Activated T-helper 17 cell treated with anti-CD3 and anti-CD28 coated beads, Interleukin-2, amount 50 U/mL, for 72 hours (primary cell): ENCODE data around the gene CCL16. TPM values are rescaled to one million over a fixed set of nuclear protein-coding genes. Genes with fewer than 3 reads are reported as not detected.
"Not testable (repeated sequence)": the region's sequence is repeated elsewhere in the genome, so short reads cannot be mapped to it uniquely, and the experiment has no call there.

Experiments
- ATAC-seq: fragments of 150-1000 bp; cut with Tn5 transposase; replicated peaks from 2 replicates; pipeline ENCODE4 v1.10.0; 2021; ENCODE audit warnings: mild to moderate bottlenecking, moderate library complexity
- H3K27ac Mint-ChIP-seq: one replicate; pipeline ENCODE4 v1.8.0; 2022; ENCODE audit warnings: mixed read lengths
- H3K27me3 Mint-ChIP-seq: one replicate; pipeline ENCODE4 v1.8.0; 2022; ENCODE audit warnings: mixed read lengths
- H3K36me3 Mint-ChIP-seq: one replicate; pipeline ENCODE4 v1.8.0; 2022; ENCODE audit warnings: low read depth, mild to moderate bottlenecking, mixed read lengths
- H3K4me1 Mint-ChIP-seq: one replicate; pipeline ENCODE4 v1.8.0; 2022; ENCODE audit warnings: mixed read lengths
- H3K4me3 Mint-ChIP-seq: one replicate; pipeline ENCODE4 v1.8.0; 2022; ENCODE audit warnings: mild to moderate bottlenecking, mixed read lengths
- H3K9me3 Mint-ChIP-seq: one replicate; pipeline ENCODE4 v1.8.0; 2022; ENCODE audit warnings: mixed read lengths
- total RNA-seq, 2 donors: library from RNA; stranded (reverse); gene quantifications; one replicate each; pipeline ENCODE4 v1.2.3, GENCODE V29; 2022

The CCL16 gene
- total RNA-seq, 2 donors from 2014 or later = not detected

DNA sequence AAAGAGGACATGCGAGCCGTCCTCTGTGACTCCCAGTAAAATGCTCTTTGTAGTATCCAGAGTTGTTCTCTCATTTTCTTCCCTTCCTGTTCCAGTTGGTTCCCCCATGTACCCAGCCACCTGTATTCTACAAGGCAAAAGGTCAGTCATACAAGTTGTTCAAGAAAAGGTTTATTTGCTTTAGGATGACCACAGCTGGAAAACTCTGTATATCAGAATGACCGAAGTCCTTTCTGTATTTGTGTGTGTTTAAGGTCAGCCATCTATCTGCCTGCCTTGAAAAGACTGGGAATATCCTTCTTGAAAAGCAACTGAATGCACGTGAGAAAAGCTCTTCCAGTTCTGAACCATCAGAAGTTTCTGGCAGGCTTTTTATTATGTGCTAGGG lies 8.4 kb downstream of the CCL16 start:
- ATAC-seq = no peak
- no peaks in the 10 kb centered on the region for H3K4me1 Mint-ChIP-seq
- H3K9me3 Mint-ChIP-seq = no peaks in the 10 kb centered on the region
- no peak overlapping the region for H3K27ac Mint-ChIP-seq
- H3K36me3 Mint-ChIP-seq = no peaks in the 10 kb centered on the region
- no peak overlapping the region for H3K4me3 Mint-ChIP-seq
- peaks cover 5% of the 10 kb centered on the region for H3K27me3 Mint-ChIP-seq

DNA sequence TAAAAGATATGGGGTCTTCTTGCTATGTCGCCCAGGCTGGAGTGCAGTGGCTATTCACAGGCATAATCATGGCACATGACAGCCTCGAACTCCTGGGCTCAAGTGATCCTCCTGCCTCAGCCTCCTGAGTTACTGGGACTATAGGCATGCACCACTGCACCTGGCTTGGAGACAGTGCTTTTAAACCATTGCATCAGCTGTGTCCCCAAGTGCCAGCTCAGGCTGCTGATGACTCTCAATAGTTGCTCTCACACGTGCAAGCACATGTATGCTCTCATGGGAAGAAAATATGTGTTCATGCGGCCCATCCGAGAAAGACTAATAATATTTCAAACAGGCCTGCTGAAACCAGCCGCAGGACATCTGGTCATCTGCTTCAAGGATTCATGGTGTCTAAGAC lies 8.8 kb downstream of the CCL16 start:
- no peaks in the 10 kb centered on the region for H3K36me3 Mint-ChIP-seq
- no peak for ATAC-seq
- H3K4me1 Mint-ChIP-seq = no peaks in the 10 kb centered on the region
- peaks cover 4% of the 10 kb centered on the region for H3K27me3 Mint-ChIP-seq
- no peak overlapping the region for H3K4me3 Mint-ChIP-seq
- H3K27ac Mint-ChIP-seq = no peak overlapping the region
- H3K9me3 Mint-ChIP-seq = no peaks in the 10 kb centered on the region

- no peak for ATAC-seq
- Mint-ChIP-seq H3K27ac (no peak overlapping the region), H3K9me3 (no peaks in the 10 kb centered on the region), H3K27me3 (peaks cover 4% of the 10 kb centered on the region), H3K4me3 (no peak overlapping the region), H3K36me3 (no peaks in the 10 kb centered on the region), H3K4me1 (no peaks in the 10 kb centered on the region)
These were observed 9.2 kb downstream of the CCL16 start for GRCh38 chr17:35972066-35972465.

- Mint-ChIP-seq H3K27ac (no peak overlapping the region), H3K4me3 (no peak overlapping the region), H3K4me1 (no peaks in the 10 kb centered on the region), H3K27me3 (no peaks in the 10 kb centered on the region), H3K36me3 (no peaks in the 10 kb centered on the region), H3K9me3 (no peaks in the 10 kb centered on the region)
- ATAC-seq = peak; percentile 52
These were observed 11.5 kb downstream of the CCL16 start for GRCh38 chr17:35969558-35970380.

- no peak overlapping the region for H3K27ac Mint-ChIP-seq
- no peaks in the 10 kb centered on the region for H3K9me3 Mint-ChIP-seq
- no peak for ATAC-seq
- H3K27me3 Mint-ChIP-seq = peaks cover 4% of the 10 kb centered on the region
- H3K36me3 Mint-ChIP-seq = no peaks in the 10 kb centered on the region
- H3K4me3 Mint-ChIP-seq = no peak overlapping the region
- H3K4me1 Mint-ChIP-seq = no peaks in the 10 kb centered on the region
These were observed 12.7 kb downstream of the CCL16 start for GRCh38 chr17:35968520-35969054.

DNA sequence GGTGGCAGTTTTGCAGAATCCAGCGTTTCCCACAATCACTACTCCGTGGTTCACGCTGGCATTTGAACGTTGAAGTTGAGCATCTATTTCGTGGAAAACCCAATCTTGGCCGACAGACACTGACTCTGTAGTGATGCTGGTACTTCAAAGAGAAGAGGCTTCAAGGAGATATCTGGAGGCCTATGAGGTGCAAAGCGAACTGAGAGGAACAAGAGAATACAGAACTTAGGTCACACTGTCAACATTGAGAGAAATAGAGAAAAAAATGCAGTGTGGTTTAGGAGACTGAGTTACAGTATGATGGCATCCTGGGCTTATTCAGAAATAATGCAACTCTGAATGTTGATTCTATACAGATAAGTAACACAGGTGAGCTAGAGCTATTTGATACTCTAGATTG lies 16.0 kb downstream of the CCL16 start:
- Mint-ChIP-seq H3K27ac (no peak overlapping the region), H3K36me3 (no peaks in the 10 kb centered on the region), H3K27me3 (peaks cover 7% of the 10 kb centered on the region), H3K4me1 (no peaks in the 10 kb centered on the region), H3K4me3 (no peak overlapping the region), H3K9me3 (no peaks in the 10 kb centered on the region)
- ATAC-seq = no peak

GRCh38 chr17:35963663-35964062 lies 17.6 kb downstream of the CCL16 start:
- Mint-ChIP-seq H3K4me3 (no peak overlapping the region), H3K36me3 (no peaks in the 10 kb centered on the region), H3K27ac (no peak overlapping the region), H3K9me3 (no peaks in the 10 kb centered on the region), H3K27me3 (peaks cover 9% of the 10 kb centered on the region), H3K4me1 (no peaks in the 10 kb centered on the region)
- no peak for ATAC-seq

GRCh38 chr17:35953720-35954119 lies 27.6 kb downstream of the CCL16 start:
- Mint-ChIP-seq H3K9me3 (no peaks in the 10 kb centered on the region), H3K4me1 (no peaks in the 10 kb centered on the region), H3K27ac (no peak overlapping the region), H3K27me3 (peaks cover 5% of the 10 kb centered on the region), H3K36me3 (no peaks in the 10 kb centered on the region), H3K4me3 (no peak overlapping the region)
- ATAC-seq = no peak

GRCh38 chr17:35949401-35949800 lies 31.9 kb downstream of the CCL16 start:
- no peak for ATAC-seq
- no peaks in the 10 kb centered on the region for H3K9me3 Mint-ChIP-seq
- H3K36me3 Mint-ChIP-seq = no peaks in the 10 kb centered on the region
- H3K4me3 Mint-ChIP-seq = no peak overlapping the region
- H3K27me3 Mint-ChIP-seq = no peaks in the 10 kb centered on the region
- H3K4me1 Mint-ChIP-seq = no peaks in the 10 kb centered on the region
- H3K27ac Mint-ChIP-seq = no peak overlapping the region

- no peak overlapping the region for H3K4me3 Mint-ChIP-seq
- no peaks in the 10 kb centered on the region for H3K4me1 Mint-ChIP-seq
- no peaks in the 10 kb centered on the region for H3K9me3 Mint-ChIP-seq
- no peaks in the 10 kb centered on the region for H3K36me3 Mint-ChIP-seq
- no peak overlapping the region for H3K27ac Mint-ChIP-seq
- no peaks in the 10 kb centered on the region for H3K27me3 Mint-ChIP-seq
- ATAC-seq = no peak
These were observed 33.2 kb downstream of the CCL16 start for GRCh38 chr17:35948092-35948491.

DNA sequence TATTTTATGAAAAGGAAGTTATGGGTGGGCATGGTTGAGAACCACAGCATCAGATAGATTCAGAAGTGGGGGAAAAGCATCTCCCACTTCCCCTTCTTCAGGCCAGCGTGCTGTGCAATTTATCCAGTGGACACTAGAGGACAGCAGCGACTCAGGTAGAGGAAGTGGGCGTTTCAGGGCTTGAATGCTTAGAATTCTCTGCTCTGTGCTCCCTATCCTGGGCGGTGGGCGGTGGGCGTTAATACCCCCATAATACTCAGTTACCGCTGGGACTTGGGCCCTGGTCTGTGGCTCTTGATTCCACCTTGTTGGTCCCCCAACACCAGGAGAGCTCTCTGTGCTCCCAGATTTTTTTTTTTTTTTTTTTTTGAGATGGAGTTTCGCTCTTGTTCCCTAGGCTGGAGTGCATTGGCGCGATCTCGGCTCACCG lies 34.1 kb downstream of the CCL16 start:
- H3K4me3 Mint-ChIP-seq = no peak overlapping the region
- peak; percentile 50 for ATAC-seq
- no peak overlapping the region for H3K27ac Mint-ChIP-seq
- H3K4me1 Mint-ChIP-seq = no peaks in the 10 kb centered on the region
- H3K36me3 Mint-ChIP-seq = no peaks in the 10 kb centered on the region
- H3K27me3 Mint-ChIP-seq = no peaks in the 10 kb centered on the region
- no peaks in the 10 kb centered on the region for H3K9me3 Mint-ChIP-seq

DNA sequence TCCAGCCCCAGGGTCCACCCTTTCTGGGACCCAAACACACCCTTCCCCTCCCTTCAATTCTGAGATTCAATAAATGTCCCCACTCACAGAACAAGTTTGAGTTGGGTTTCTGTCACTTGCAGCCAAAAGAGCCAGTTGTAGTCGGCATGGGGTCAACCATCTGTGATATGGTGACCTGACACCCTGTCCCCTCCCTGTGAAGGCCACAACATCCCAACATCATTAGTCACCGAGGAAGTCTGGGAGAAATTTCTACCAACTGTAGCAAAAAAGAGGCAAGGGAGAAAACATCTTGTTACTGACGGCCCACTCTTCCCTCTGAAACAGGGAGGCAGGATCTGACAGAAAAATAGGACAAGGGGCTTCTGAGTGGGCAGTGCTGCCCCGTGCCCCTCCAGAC lies 37.1 kb downstream of the CCL16 start:
- no peak overlapping the region for H3K27ac Mint-ChIP-seq

DNA sequence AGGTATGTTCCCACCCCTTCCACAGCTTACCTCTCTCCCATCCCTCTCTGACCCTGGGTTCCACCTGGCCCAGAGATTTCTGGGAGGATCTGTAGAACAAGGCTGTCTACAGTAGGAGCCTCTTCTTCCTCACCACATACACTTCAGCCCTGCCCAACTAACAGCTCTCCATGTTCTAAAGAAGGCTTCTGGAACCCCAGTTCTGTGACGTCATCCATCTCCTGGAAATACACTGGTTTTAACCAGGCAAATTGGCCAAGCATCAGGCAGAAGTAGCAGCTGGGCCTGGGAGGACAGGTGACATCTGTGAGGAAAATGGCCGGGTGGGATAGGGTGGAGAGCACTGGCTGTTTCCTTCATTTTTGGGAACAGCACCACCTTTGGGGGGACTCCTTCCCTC lies 37.8 kb downstream of the CCL16 start, which contains the start of gene LYZL6:
LYZL6 (minus strand) TSS at position 177 of the 400 bp plus-strand sequence. CDS start 4,357 bp downstream, outside the sequence.
- no peaks in the 10 kb centered on the region for H3K27me3 Mint-ChIP-seq
- H3K4me1 Mint-ChIP-seq = no peaks in the 10 kb centered on the region
- no peak for ATAC-seq
- H3K9me3 Mint-ChIP-seq = no peaks in the 10 kb centered on the region
- no peak within 1 kb of the TSS for H3K27ac Mint-ChIP-seq
- H3K36me3 Mint-ChIP-seq = no peaks in the 10 kb centered on the region
- H3K4me3 Mint-ChIP-seq = no peak within 1 kb of the TSS

More for the DNA sequence above, 37.1 kb downstream of the CCL16 start:
- ATAC-seq = no peak
- Mint-ChIP-seq H3K4me1 (no peaks in the 10 kb centered on the region), H3K27me3 (no peaks in the 10 kb centered on the region), H3K9me3 (no peaks in the 10 kb centered on the region), H3K36me3 (no peaks in the 10 kb centered on the region), H3K4me3 (no peak overlapping the region)

GRCh38 chr17:35942588-35943186 lies 38.6 kb downstream of the CCL16 start:
- ATAC-seq = no peak
- Mint-ChIP-seq H3K9me3 (no peaks in the 10 kb centered on the region), H3K4me1 (no peaks in the 10 kb centered on the region), H3K4me3 (no peak overlapping the region), H3K27ac (no peak overlapping the region), H3K36me3 (no peaks in the 10 kb centered on the region), H3K27me3 (no peaks in the 10 kb centered on the region)

- not testable (repeated sequence) for H3K4me3 Mint-ChIP-seq, H3K9me3 Mint-ChIP-seq, H3K4me1 Mint-ChIP-seq, H3K36me3 Mint-ChIP-seq, H3K27ac Mint-ChIP-seq, H3K27me3 Mint-ChIP-seq, ATAC-seq
These were observed 42.8 kb downstream of the CCL16 start for GRCh38 chr17:35938492-35938891.
